GM12878 (cell line): Measurements from ENCODE around the gene TMEM38A. TPM values are rescaled to one million over a fixed set of nuclear protein-coding genes. Genes with fewer than 3 reads are reported as not detected.

Experiments used
- ATAC-seq: fragments of 200-7000 bp; cut with Tn5 transposase; 3 replicates; pipeline ENCODE4 v1.9.1; 2020; ENCODE audit warnings: mild to moderate bottlenecking, moderate library complexity
- BruUV-seq: library from RNA; stranded (reverse); fragments of 400-500 nt; replicated peaks from 2 replicates; lab custom pipeline; 2021; lab: Mats Ljungman, UMichigan
- CTCF ChIA-PET: fragments of 300-600 bp; sonication (Branson Sonifier 250); formaldehyde crosslinking; extraction: SDS; loops from one replicate; lab custom pipeline; 2021; ENCODE audit warnings: inconsistent platforms; lab: Yijun Ruan, JAX
- POLR2A ChIA-PET: fragments of 350-600 bp; formaldehyde crosslinking; extraction: SDS; loops from one replicate; lab custom pipeline; 2021; ENCODE audit warnings: inconsistent platforms; lab: Charles Lee
- RAD21 ChIA-PET: fragments of 300-600 bp; sonication (Branson Sonifier 250); formaldehyde crosslinking; loops from one replicate; lab custom pipeline; 2023; ENCODE audit warnings: antibody characterized with exemption; ENCODE audit not compliant: unreplicated experiment; lab: Charles Lee
- SMC1A ChIA-PET: fragments of 300-600 bp; sonication (Branson Sonifier 250); formaldehyde crosslinking; loops from one replicate; lab custom pipeline; 2023; ENCODE audit not compliant: unreplicated experiment, uncharacterized antibody; lab: Charles Lee
- DNase-seq: peaks from one replicate; pipeline ENCODE4 v3.0.0-alpha.2; 2011; ENCODE audit warnings: low read depth, low spot score
- FAIRE-seq: peaks from 3 replicates; lab custom pipeline; 2011; peaks lifted over from hg19 to GRCh38; lab: Jason Lieb, UNC
- H2AFZ ChIP-seq: 2 replicates; pipeline ENCODE4 v1.6.0; 2011; ENCODE audit warnings: low read depth, low read length, control low read depth; ENCODE audit not compliant: control insufficient read depth
- H3K27ac ChIP-seq: 2 replicates; pipeline ENCODE4 v1.5.1; 2011; ENCODE audit warnings: control low read depth; ENCODE audit not compliant: control insufficient read depth, insufficient read depth
- H3K27me3 ChIP-seq, 2 experiments: replicated peaks in 1 of 2; 2 replicates each; pipeline versions ENCODE4 v1.6.0 to v1.6.1; 2011; ENCODE audit warnings: low read length in 1 of 2; ENCODE audit not compliant: control insufficient read depth in 2 of 2, insufficient read depth in 2 of 2
- H3K36me3 ChIP-seq, 2 experiments: 2 replicates each; pipeline ENCODE4 v1.5.1; 2011; ENCODE audit warnings: low read length in 1 of 2; ENCODE audit not compliant: control insufficient read depth in 2 of 2, insufficient read depth in 2 of 2
- H3K4me1 ChIP-seq: 2 replicates; pipeline ENCODE4 v1.6.1; 2011; ENCODE audit warnings: mild to moderate bottlenecking, low read length, moderate library complexity, mixed read lengths; ENCODE audit not compliant: control insufficient read depth, insufficient read depth
- H3K4me2 ChIP-seq: 2 replicates; pipeline ENCODE4 v1.6.0; 2011; ENCODE audit warnings: control low read depth; ENCODE audit not compliant: control insufficient read depth, insufficient read depth
- H3K4me3 ChIP-seq: fragments of 200-600 bp; sonication (generic); 2 replicates; pipeline ENCODE4 v1.5.1; 2016
- H3K79me2 ChIP-seq: 2 replicates; pipeline ENCODE4 v1.6.0; 2011; ENCODE audit warnings: low read length; ENCODE audit not compliant: control insufficient read depth, insufficient read depth
- H3K9ac ChIP-seq: 2 replicates; pipeline ENCODE4 v1.8.0; 2011; ENCODE audit warnings: low read length, control low read depth, mixed read lengths; ENCODE audit not compliant: control insufficient read depth, insufficient read depth
- H3K9me3 ChIP-seq: replicated peaks from 3 replicates; pipeline ENCODE4 v1.5.1; 2011; ENCODE audit warnings: mild to moderate bottlenecking, low read length; ENCODE audit not compliant: control insufficient read depth, insufficient read depth
- H4K20me1 ChIP-seq: 2 replicates; pipeline ENCODE4 v1.6.0; 2011; ENCODE audit not compliant: control insufficient read depth, insufficient read depth
- GABPA ChIP-seq: IDR thresholded peaks from 2 replicates; pipeline ENCODE4 v1.6.1; 2014; ENCODE audit warnings: antibody characterized with exemption, low read depth, mild to moderate bottlenecking, inconsistent platforms
- IRF4 ChIP-seq: IDR thresholded peaks from 2 replicates; pipeline ENCODE4 v1.6.1; 2011; ENCODE audit warnings: low read depth, low read length
- RAD51 ChIP-seq: fragments of 450-650 bp; IDR thresholded peaks from 2 replicates; pipeline ENCODE4 v1.6.1; 2016; ENCODE audit warnings: moderate library complexity, mild to moderate bottlenecking, inconsistent platforms
- RELA ChIP-seq: fragments of 450-650 bp; IDR thresholded peaks from 2 replicates; pipeline ENCODE4 v1.8.0; 2014; ENCODE audit warnings: borderline replicate concordance; ENCODE audit not compliant: partially characterized antibody
- SMAD5 ChIP-seq: IDR thresholded peaks from 2 replicates; pipeline ENCODE4 v1.6.1; 2016; ENCODE audit warnings: antibody characterized with exemption, low read depth
- WGBS: methylation state at CpG from one replicate; pipeline ENCODE4 v1.1.6; 2016; ENCODE audit warnings: low lambda C conversion rate; ENCODE audit not compliant: insufficient replicate concordance, insufficient coverage; ENCODE audit errors: missing lambda C conversion rate; 5-methylcytosine and 5-hydroxymethylcytosine counted together
- in situ Hi-C: fragments of 300-500 bp; cut with MboI; formaldehyde crosslinking; loops from 9 replicates; pipeline ENCODE4 v1.14.3; 2018; ENCODE audit warnings: mixed read lengths
- intact Hi-C: fragments of 100-400 bp; cut with micrococcal nuclease; formaldehyde crosslinking; loops from one replicate; pipeline ENCODE4 v1.14.2; 2022; ENCODE audit not compliant: unreplicated experiment
- polyA plus RNA-seq, 11 experiments: library from polyadenylated mRNA; depleted of rRNA in 4 of 11; unstranded in 6 of 11; stranded (reverse) in 5 of 11; fragments of >200 nt; fragmentation: Nextera tagmentation in 4 of 11; fragmentation: Illumina TruSeq in 1 of 11; extraction: Ambion mirVana in 4 of 11; extraction: Trizol in 1 of 11; gene quantifications; 1 replicate in 1 of 11; 2 replicates in 10 of 11; pipeline versions ENCODE4 v1.2.1 to v1.2.3, GENCODE V29; 2011 to 2016; ENCODE audit warnings: inconsistent platforms in 2 of 11, missing spikeins in 2 of 11, low read depth in 1 of 11
- total RNA-seq, 4 experiments: library from RNA; depleted of rRNA in 3 of 4; stranded (reverse); fragments of >200 nt in 3 of 4; fragmentation: Illumina TruSeq in 1 of 4; extraction: Trizol in 1 of 4; gene quantifications; 2 replicates each; pipeline versions ENCODE4 v1.2.1 to v1.2.3, GENCODE V29; 2013 to 2021
- TF ChIP-seq, protein P1 (sequence below): fragments of 450-650 bp; IDR thresholded peaks from 2 replicates; pipeline ENCODE4 v1.6.1; 2017; ENCODE audit warnings: mild to moderate bottlenecking, moderate library complexity

TMEM38A gene
- total and polyA plus RNA-seq, 10 of the 15 experiments (the other 5 are each of a cell fraction or from before 2014, with no cell fraction given) = 4.5 to 22.2 (median 15.0) TPM

DNA sequence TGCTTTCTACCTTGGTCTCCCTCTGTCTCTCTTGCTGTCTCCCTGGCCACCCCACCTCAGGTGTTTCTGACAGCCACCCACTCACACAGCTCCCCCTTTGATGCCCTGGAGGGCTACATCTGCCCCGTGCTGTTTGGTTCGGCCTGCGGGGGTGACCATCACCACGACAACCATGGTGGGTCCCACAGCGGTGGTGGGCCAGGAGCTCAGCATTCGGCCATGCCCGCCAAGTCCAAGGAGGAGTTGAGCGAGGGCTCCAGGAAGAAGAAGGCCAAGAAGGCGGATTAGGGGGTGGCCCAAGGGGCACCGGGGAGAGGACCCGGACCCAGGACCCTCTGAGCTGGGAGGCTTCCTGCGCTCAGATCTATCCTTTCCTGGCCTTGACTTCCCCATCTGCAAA lies 27.1 kb downstream of the TMEM38A start:
- FAIRE-seq = no peak
- Histone ChIP-seq H3K4me3 (no peak overlapping the region), H3K4me2 (no peak overlapping the region), H3K27ac (no peak overlapping the region), H3K9me3 (no peaks in the 10 kb centered on the region), H3K9ac (no peak overlapping the region), H3K79me2 (no peaks in the 10 kb centered on the region), H3K27me3 (no peaks in the 10 kb centered on the region), H2AFZ (no peak overlapping the region), H3K4me1 (no peaks in the 10 kb centered on the region), H3K36me3 (peaks cover 0 to under 1% of the 10 kb centered on the region in 2 experiments; a peak in 1 of 4 replicates), H4K20me1 (no peaks in the 10 kb centered on the region)
- POLR2A ChIA-PET = no interaction called here
- no peak for ATAC-seq
- RAD21 ChIA-PET = no interaction called here
- CTCF ChIA-PET = interaction anchor here (0.6 kb wide), 3 partner anchors 9 to 84 kb away, joined by 3 to 4 read pairs (median 3); no protein-coding TSS in a partner anchor
- TF ChIP-seq IRF4 (no peak), RELA (no peak), GABPA (no peak), SMAD5 (no peak), RAD51 (no peak)
- TF ChIP-seq, protein P1, sequence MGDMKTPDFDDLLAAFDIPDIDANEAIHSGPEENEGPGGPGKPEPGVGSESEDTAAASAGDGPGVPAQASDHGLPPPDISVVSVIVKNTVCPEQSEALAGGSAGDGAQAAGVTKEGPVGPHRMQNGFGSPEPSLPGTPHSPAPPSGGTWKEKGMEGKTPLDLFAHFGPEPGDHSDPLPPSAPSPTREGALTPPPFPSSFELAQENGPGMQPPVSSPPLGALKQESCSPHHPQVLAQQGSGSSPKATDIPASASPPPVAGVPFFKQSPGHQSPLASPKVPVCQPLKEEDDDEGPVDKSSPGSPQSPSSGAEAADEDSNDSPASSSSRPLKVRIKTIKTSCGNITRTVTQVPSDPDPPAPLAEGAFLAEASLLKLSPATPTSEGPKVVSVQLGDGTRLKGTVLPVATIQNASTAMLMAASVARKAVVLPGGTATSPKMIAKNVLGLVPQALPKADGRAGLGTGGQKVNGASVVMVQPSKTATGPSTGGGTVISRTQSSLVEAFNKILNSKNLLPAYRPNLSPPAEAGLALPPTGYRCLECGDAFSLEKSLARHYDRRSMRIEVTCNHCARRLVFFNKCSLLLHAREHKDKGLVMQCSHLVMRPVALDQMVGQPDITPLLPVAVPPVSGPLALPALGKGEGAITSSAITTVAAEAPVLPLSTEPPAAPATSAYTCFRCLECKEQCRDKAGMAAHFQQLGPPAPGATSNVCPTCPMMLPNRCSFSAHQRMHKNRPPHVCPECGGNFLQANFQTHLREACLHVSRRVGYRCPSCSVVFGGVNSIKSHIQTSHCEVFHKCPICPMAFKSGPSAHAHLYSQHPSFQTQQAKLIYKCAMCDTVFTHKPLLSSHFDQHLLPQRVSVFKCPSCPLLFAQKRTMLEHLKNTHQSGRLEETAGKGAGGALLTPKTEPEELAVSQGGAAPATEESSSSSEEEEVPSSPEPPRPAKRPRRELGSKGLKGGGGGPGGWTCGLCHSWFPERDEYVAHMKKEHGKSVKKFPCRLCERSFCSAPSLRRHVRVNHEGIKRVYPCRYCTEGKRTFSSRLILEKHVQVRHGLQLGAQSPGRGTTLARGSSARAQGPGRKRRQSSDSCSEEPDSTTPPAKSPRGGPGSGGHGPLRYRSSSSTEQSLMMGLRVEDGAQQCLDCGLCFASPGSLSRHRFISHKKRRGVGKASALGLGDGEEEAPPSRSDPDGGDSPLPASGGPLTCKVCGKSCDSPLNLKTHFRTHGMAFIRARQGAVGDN = no peak
- intact Hi-C loops = no loop called here
- no peak for DNase-seq
- no TSS peak for BruUV-seq
- 97% methylated on average over 12 of the region's 12 CpGs for WGBS
- in situ Hi-C loops = no loop called here
- SMC1A ChIA-PET = no interaction called here
